IMR-90 (cell line): Measurements from ENCODE around the gene OPN1SW. TPM values are rescaled to one million over a fixed set of nuclear protein-coding genes. Genes with fewer than 3 reads are reported as not detected.
A peak's percentile ranks its signal among the peaks of the same experiment; 100 is the strongest.

Experiments
- ATAC-seq: fragments of 200-7000 bp; cut with Tn5 transposase; 2 replicates; pipeline ENCODE4 v1.9.1; 2020; ENCODE audit warnings: low read depth, mild to moderate bottlenecking, moderate library complexity
- BruUV-seq: library from RNA; stranded (reverse); fragments of 400-500 nt; replicated peaks from 2 replicates; lab custom pipeline; 2021; lab: Mats Ljungman, UMichigan
- CTCF ChIA-PET: fragments of 300-600 bp; formaldehyde crosslinking; extraction: SDS; loops from one replicate; lab custom pipeline; 2021; ENCODE audit warnings: antibody characterized with exemption; lab: Yijun Ruan, JAX
- POLR2A ChIA-PET: fragments of 300-600 bp; sonication (Branson Sonifier 250); formaldehyde crosslinking; loops from one replicate; lab custom pipeline; 2022; ENCODE audit warnings: antibody characterized with exemption; ENCODE audit not compliant: unreplicated experiment; lab: Charles Lee
- DNase-seq: peaks from one replicate; pipeline ENCODE4 v3.0.0; 2013
- H2AFZ ChIP-seq: replicated peaks from 2 replicates; pipeline ENCODE3; 2013; ENCODE audit warnings: low read length, mild to moderate bottlenecking; ENCODE audit not compliant: poor library complexity
- H2AK5ac ChIP-seq: 2 replicates; pipeline ENCODE4 v1.6.1; 2013; ENCODE audit warnings: low read depth, low read length, inconsistent platforms
- H2AK9ac ChIP-seq: replicated peaks from 2 replicates; pipeline ENCODE3; 2013; ENCODE audit warnings: mild to moderate bottlenecking, low read depth, low read length, moderate library complexity; ENCODE audit not compliant: poor library complexity
- H2BK120ac ChIP-seq: 2 replicates; pipeline ENCODE4 v1.6.1; 2013; ENCODE audit warnings: low read depth, low read length, inconsistent platforms
- H2BK15ac ChIP-seq: 3 replicates; pipeline ENCODE4 v1.6.1; 2013; ENCODE audit warnings: low read depth, low read length, inconsistent platforms
- H2BK20ac ChIP-seq: 2 replicates; pipeline ENCODE4 v1.6.1; 2013; ENCODE audit warnings: low read depth, mild to moderate bottlenecking, inconsistent platforms, low read length, moderate library complexity
- H2BK5ac ChIP-seq: 2 replicates; pipeline ENCODE4 v1.6.1; 2013; ENCODE audit warnings: mild to moderate bottlenecking, low read depth, low read length, inconsistent platforms; ENCODE audit not compliant: poor library complexity, severe bottlenecking
- H3K14ac ChIP-seq: replicated peaks from 2 replicates; pipeline ENCODE4 v1.6.1; 2013; ENCODE audit warnings: low read depth, low read length, inconsistent platforms
- H3K18ac ChIP-seq: 2 replicates; pipeline ENCODE4 v1.6.1; 2013; ENCODE audit warnings: low read depth, low read length, control low read depth
- H3K23ac ChIP-seq: 2 replicates; pipeline ENCODE4 v1.6.1; 2013; ENCODE audit warnings: low read depth, low read length, inconsistent platforms
- H3K27ac ChIP-seq: 2 replicates; pipeline ENCODE4 v1.5.1; 2013; ENCODE audit warnings: mild to moderate bottlenecking, control low read depth, low read length; ENCODE audit not compliant: insufficient read depth
- H3K27me3 ChIP-seq: 2 replicates; pipeline ENCODE4 v1.6.1; 2013; ENCODE audit warnings: low read length; ENCODE audit not compliant: control insufficient read depth, insufficient read depth
- H3K36me3 ChIP-seq: 2 replicates; pipeline ENCODE4 v1.6.1; 2013; ENCODE audit warnings: low read length, mixed read lengths; ENCODE audit not compliant: control insufficient read depth, insufficient read depth
- H3K4ac ChIP-seq: 2 replicates; pipeline ENCODE4 v1.6.1; 2013; ENCODE audit warnings: low read depth, low read length, inconsistent platforms
- H3K4me1 ChIP-seq: 2 replicates; pipeline ENCODE4 v1.6.1; 2013; ENCODE audit warnings: low read length, mixed read lengths; ENCODE audit not compliant: control insufficient read depth, insufficient read depth
- H3K4me2 ChIP-seq: 2 replicates; pipeline ENCODE4 v1.6.1; 2013; ENCODE audit warnings: low read depth, mild to moderate bottlenecking, control low read depth, low read length, moderate library complexity
- H3K4me3 ChIP-seq: 2 replicates; pipeline ENCODE4 v1.5.1; 2013; ENCODE audit warnings: low read depth, mild to moderate bottlenecking, control low read depth, low read length, moderate library complexity; ENCODE audit not compliant: insufficient read depth
- H3K56ac ChIP-seq: 2 replicates; pipeline ENCODE4 v1.6.1; 2013; ENCODE audit warnings: low read length, inconsistent platforms; ENCODE audit not compliant: insufficient read depth; ENCODE audit errors: extremely low read depth
- H3K79me1 ChIP-seq, 2 experiments: 2 replicates each; pipeline ENCODE4 v1.6.1; 2013; ENCODE audit warnings: low read length in 2 of 2, inconsistent platforms in 1 of 2, low read depth in 1 of 2
- H3K9ac ChIP-seq: 2 replicates; pipeline ENCODE4 v1.6.1; 2013; ENCODE audit warnings: low read depth, low read length, control low read depth
- H3K9me1 ChIP-seq: 2 replicates; pipeline ENCODE4 v1.6.1; 2013; ENCODE audit warnings: low read length, inconsistent platforms; ENCODE audit not compliant: insufficient read depth
- H3K9me3 ChIP-seq: 2 replicates; pipeline ENCODE4 v1.6.1; 2013; ENCODE audit warnings: low read length; ENCODE audit not compliant: control insufficient read depth, insufficient read depth
- H4K20me1 ChIP-seq: 2 replicates; pipeline ENCODE4 v1.6.1; 2013; ENCODE audit warnings: low read length, inconsistent platforms; ENCODE audit not compliant: insufficient read depth
- H4K5ac ChIP-seq: 2 replicates; pipeline ENCODE4 v1.6.1; 2013; ENCODE audit warnings: mild to moderate bottlenecking, low read depth, low read length, control low read depth
- H4K8ac ChIP-seq, 2 experiments: 2 replicates each; pipeline ENCODE4 v1.6.1; 2013; ENCODE audit warnings: low read depth in 2 of 2, low read length in 2 of 2, control low read depth in 1 of 2, inconsistent platforms in 1 of 2
- H4K91ac ChIP-seq: 2 replicates; pipeline ENCODE4 v1.6.1; 2013; ENCODE audit warnings: low read depth, low read length, inconsistent platforms; ENCODE audit not compliant: insufficient read depth
- FOS ChIP-seq: fragments of 150-350 bp; IDR thresholded peaks from 2 replicates; pipeline ENCODE4 v1.6.1; 2016; ENCODE audit warnings: low read depth, low read length
- POLR2A ChIP-seq: IDR thresholded peaks from 2 replicates; pipeline ENCODE4 v1.6.1; 2012; ENCODE audit warnings: mild to moderate bottlenecking, low read depth, low read length
- WGBS, 2 experiments: methylation state at CpG; one replicate each; pipeline versions ENCODE4 v1.1.5 to v1.1.7; 2013; ENCODE audit warnings: missing lambda C conversion rate in 2 of 2; ENCODE audit not compliant: insufficient read length in 1 of 2; ENCODE audit errors: extremely low coverage in 2 of 2; 5-methylcytosine and 5-hydroxymethylcytosine counted together
- dilution Hi-C: fragments of 300-500 bp; cut with HindIII; formaldehyde crosslinking; loops from one replicate; pipeline ENCODE4 v1.14.3; 2018; ENCODE audit warnings: low sequenced_read_pairs; ENCODE audit not compliant: unreplicated experiment
- in situ Hi-C: fragments of 300-500 bp; cut with MboI; formaldehyde crosslinking; loops from 3 replicates; pipeline ENCODE4 v1.14.3; 2019; ENCODE audit warnings: low sequenced_read_pairs, inconsistent platforms, mixed read lengths
- intact Hi-C: fragments of 100-400 bp; cut with micrococcal nuclease; formaldehyde crosslinking; loops from 2 replicates; pipeline ENCODE4 v1.10.0; 2022
- polyA plus RNA-seq, 3 experiments: library from polyadenylated mRNA; depleted of rRNA; stranded (reverse); fragments of >200 nt; gene quantifications; 2 replicates each; pipeline ENCODE4 v1.2.3, GENCODE V29; 2012; ENCODE audit warnings: low replicate concordance in 1 of 3
- total RNA-seq: library from RNA; depleted of rRNA; stranded (reverse); fragments of >200 nt; gene quantifications from 2 replicates; pipeline ENCODE4 v1.2.3, GENCODE V29; 2012

The OPN1SW gene
- total and polyA plus RNA-seq, 2 of the 4 experiments (the other 2 are of a cell fraction) = not detected

- Histone ChIP-seq H4K8ac (no peak overlapping the region), H3K27me3 (no peaks in the 10 kb centered on the region), H2AK9ac (no peak overlapping the region), H3K23ac (no peak overlapping the region), H2BK120ac (no peak overlapping the region), H4K5ac (no peak overlapping the region), H3K4me1 (no peaks in the 10 kb centered on the region), H4K20me1 (peaks cover 48% of the 10 kb centered on the region), H3K9me1 (peaks cover 15% of the 10 kb centered on the region), H3K4me3 (no peak overlapping the region), H3K4me2 (no peak overlapping the region), H4K91ac (no peak overlapping the region), H3K27ac (no peak overlapping the region), H3K79me1 (peaks cover 28 to 57% of the 10 kb centered on the region in 2 experiments), H3K9ac (no peak overlapping the region), H3K36me3 (peaks cover 58% of the 10 kb centered on the region), H2BK5ac (no peak overlapping the region), H3K18ac (no peak overlapping the region), H3K9me3 (no peaks in the 10 kb centered on the region), H3K4ac (no peak overlapping the region), H3K14ac (no peak overlapping the region), H2AK5ac (no peak overlapping the region), H2AFZ (no peak overlapping the region), H2BK20ac (no peak overlapping the region), H2BK15ac (no peak overlapping the region), H3K56ac (no peak overlapping the region)
- DNase-seq (peak; percentile 53), ATAC-seq (no peak)
- in situ Hi-C loops (no loop called here), intact Hi-C loops (no loop called here), dilution Hi-C loops (no loop called here)
- TF ChIP-seq FOS (no peak), POLR2A (0 out of 2 replicates have a peak, but pooled peaks have one; percentile 11)
- WGBS, 2 experiments = no CpG with 5 or more reads among the region's 2 CpGs
- CTCF ChIA-PET = no interaction called here
- BruUV-seq = no TSS peak
- POLR2A ChIA-PET = no interaction called here
Observed at GRCh38 chr7:128770233-128770632, 5.4 kb downstream of the OPN1SW start.
